K562 (cell line): ENCODE measurements around the gene ZFAND3. TPM values are rescaled to one million over a fixed set of nuclear protein-coding genes. Genes with fewer than 3 reads are reported as not detected.

Experiments used
- ATAC-seq: fragments of 200-7000 bp; cut with Tn5 transposase; 3 replicates; pipeline ENCODE4 v1.9.1; 2020; ENCODE audit warnings: moderate library complexity
- BruUV-seq: library from RNA; stranded (reverse); fragments of 400-500 nt; replicated peaks from 2 replicates; lab custom pipeline; 2021; lab: Mats Ljungman, UMichigan
- CTCF ChIA-PET: fragments of 300-600 bp; formaldehyde crosslinking; extraction: SDS; loops from one replicate; lab custom pipeline; 2021; ENCODE audit warnings: low intra/inter-chr PET ratio; lab: Yijun Ruan, JAX
- POLR2A ChIA-PET: fragments of 300-600, 350-650 bp; sonication (Branson Sonifier 250); formaldehyde crosslinking; extraction: SDS; loops from one replicate; lab custom pipeline; 2021; ENCODE audit warnings: antibody characterized with exemption, inconsistent platforms; lab: Yijun Ruan, JAX
- DNase-seq, 4 experiments: peaks; one replicate each; pipeline versions ENCODE4 v3.0.0 to v3.0.0-alpha.2; 2011 to 2018; ENCODE audit warnings: low spot score in 3 of 4, mixed read lengths in 3 of 4; ENCODE audit errors: extremely low read depth in 1 of 4
- FAIRE-seq: peaks from 2 replicates; lab custom pipeline; 2011; peaks lifted over from hg19 to GRCh38; lab: Jason Lieb, UNC
- H2AFZ ChIP-seq: 2 replicates; pipeline ENCODE4 v1.6.0; 2011; ENCODE audit warnings: low read depth, low read length, control low read depth, inconsistent platforms
- H3K27ac ChIP-seq: fragments of 200-600 bp; 3 replicates; pipeline ENCODE4 v1.8.0; 2011; ENCODE audit warnings: low read depth, mild to moderate bottlenecking, control low read depth, inconsistent platforms, low read length, moderate library complexity, mixed read lengths; ENCODE audit errors: extremely low read depth
- H3K27me3 ChIP-seq, 2 experiments: fragments of 300-600 bp in 1 of 2; 2 replicates in 1 of 2; 3 replicates in 1 of 2; pipeline versions ENCODE4 v1.6.0 to v1.8.0; 2011; ENCODE audit warnings: inconsistent platforms in 2 of 2, low read length in 2 of 2, mild to moderate bottlenecking in 1 of 2, mixed read lengths in 1 of 2, moderate library complexity in 1 of 2; ENCODE audit not compliant: control insufficient read depth in 2 of 2, insufficient read depth in 2 of 2
- H3K36me3 ChIP-seq: fragments of 300-600 bp; 3 replicates; pipeline ENCODE4 v1.8.0; 2011; ENCODE audit warnings: mild to moderate bottlenecking, low read length, inconsistent platforms; ENCODE audit not compliant: control insufficient read depth, insufficient read depth
- H3K4me1 ChIP-seq, 2 experiments: fragments of 200-600 bp in 1 of 2; replicated peaks in 1 of 2; 2 replicates in 1 of 2; 3 replicates in 1 of 2; pipeline versions ENCODE4 v1.5.1 to v1.8.0; 2011; ENCODE audit warnings: inconsistent platforms in 2 of 2, low read length in 2 of 2, mild to moderate bottlenecking in 1 of 2, mixed read lengths in 1 of 2, moderate library complexity in 1 of 2; ENCODE audit not compliant: control insufficient read depth in 2 of 2, insufficient read depth in 2 of 2
- H3K4me2 ChIP-seq: 2 replicates; pipeline ENCODE4 v1.6.1; 2011; ENCODE audit warnings: low read length, control low read depth, inconsistent platforms, mixed read lengths; ENCODE audit not compliant: insufficient read depth
- H3K4me3 ChIP-seq: fragments of 200-600 bp; sonication (generic), shearing (Covaris generic); 2 replicates; pipeline ENCODE4 v1.5.1; 2016; ENCODE audit warnings: control low read depth, inconsistent platforms
- H3K79me2 ChIP-seq: fragments of 200-600 bp; 3 replicates; pipeline ENCODE4 v1.8.0; 2011; ENCODE audit warnings: low read length, inconsistent platforms; ENCODE audit not compliant: control insufficient read depth, insufficient read depth
- H3K9ac ChIP-seq, 2 experiments: 2 replicates each; pipeline versions ENCODE4 v1.6.0 to v1.6.1; 2011; ENCODE audit warnings: low read depth in 2 of 2, low read length in 2 of 2, control low read depth in 1 of 2, inconsistent platforms in 1 of 2, mild to moderate bottlenecking in 1 of 2, mixed read lengths in 1 of 2; ENCODE audit not compliant: insufficient read depth in 1 of 2
- H3K9me1 ChIP-seq: one replicate; pipeline ENCODE4 v1.6.0; 2011; ENCODE audit warnings: inconsistent platforms, mild to moderate bottlenecking, low read length, moderate library complexity; ENCODE audit not compliant: control insufficient read depth, insufficient read depth
- H3K9me3 ChIP-seq: replicated peaks from 2 replicates; pipeline ENCODE4 v1.5.1; 2011; ENCODE audit warnings: low read depth, low read length, inconsistent platforms; ENCODE audit not compliant: control insufficient read depth, insufficient read depth
- H4K20me1 ChIP-seq: replicated peaks from 2 replicates; pipeline ENCODE4 v1.6.1; 2011; ENCODE audit warnings: low read length, inconsistent platforms, mixed read lengths; ENCODE audit not compliant: control insufficient read depth, insufficient read depth
- CEBPG ChIP-seq, 3 experiments: fragments of 200-800 bp in 1 of 3; sonication (Bioruptor generic) in 1 of 3; sonication (generic) in 1 of 3; formaldehyde crosslinking in 1 of 3; IDR thresholded peaks in 2 of 3; conservative IDR thresholded peaks in 1 of 3; 2 replicates each; pipeline versions ENCODE4 v1.6.1 to v1.8.0; 2016 to 2022; ENCODE audit warnings: missing compliant biosample characterization in 2 of 3, missing genetic modification characterization in 2 of 3, mild to moderate bottlenecking in 1 of 3, missing genetic modification reagents in 1 of 3
- CLOCK ChIP-seq: fragments of 250-450 bp; sonication (Bioruptor Pico); IDR thresholded peaks from 2 replicates; pipeline ENCODE4 v1.4.0; 2020; ENCODE audit warnings: mild to moderate bottlenecking, moderate library complexity, borderline replicate concordance
- COPS2 ChIP-seq: fragments of 450-650 bp; conservative IDR thresholded peaks from 2 replicates; pipeline ENCODE4 v1.6.1; 2016; ENCODE audit warnings: mild to moderate bottlenecking, moderate library complexity
- NFIX ChIP-seq: fragments of 250-450 bp; sonication (Bioruptor Pico); IDR thresholded peaks from 2 replicates; pipeline ENCODE4 v1.4.0; 2020; ENCODE audit warnings: low read depth, mild to moderate bottlenecking, moderate library complexity
- NFRKB ChIP-seq: fragments of 450-650 bp; IDR thresholded peaks from 2 replicates; pipeline ENCODE4 v1.6.1; 2016; ENCODE audit warnings: low read depth
- NRF1 ChIP-seq, 2 experiments: fragments of 450-650 bp; IDR thresholded peaks in 1 of 2; conservative IDR thresholded peaks in 1 of 2; 2 replicates each; pipeline ENCODE4 v1.6.1; 2014; ENCODE audit warnings: mild to moderate bottlenecking in 2 of 2
- POU5F1 ChIP-seq: fragments of 150-350 bp; IDR thresholded peaks from 2 replicates; pipeline ENCODE4 v1.6.1; 2014; ENCODE audit warnings: borderline replicate concordance, low read length, low read depth, mild to moderate bottlenecking; ENCODE audit not compliant: partially characterized antibody
- TGIF2 ChIP-seq: sonication (generic); formaldehyde crosslinking; IDR thresholded peaks from 2 replicates; pipeline ENCODE4 v1.8.1; 2022; ENCODE audit warnings: mild to moderate bottlenecking, missing genetic modification reagents, moderate library complexity
- ZNF253 ChIP-seq: fragments of 250-450 bp; sonication (Bioruptor Pico); conservative IDR thresholded peaks from 2 replicates; pipeline ENCODE4 v1.6.1; 2021; ENCODE audit warnings: mild to moderate bottlenecking
- ZNF583 ChIP-seq: fragments of 250-450 bp; sonication (Bioruptor Pico); IDR thresholded peaks from 2 replicates; pipeline ENCODE4 v1.4.0; 2020
- WGBS: fragments of 100-300 bp; shearing (Covaris generic); methylation state at CpG from one replicate; pipeline ENCODE4 v1.1.6; 2016; ENCODE audit warnings: low coverage, mixed read lengths; ENCODE audit not compliant: insufficient coverage; ENCODE audit errors: missing lambda C conversion rate; 5-methylcytosine and 5-hydroxymethylcytosine counted together
- in situ Hi-C: fragments of 300-500 bp; cut with MboI; formaldehyde crosslinking; loops from 4 replicates; pipeline ENCODE4 v1.15.0; 2018; ENCODE audit warnings: inconsistent platforms, mixed read lengths
- intact Hi-C: fragments of 100-400 bp; cut with micrococcal nuclease; formaldehyde crosslinking; loops from 2 replicates; pipeline ENCODE4 v1.14.2; 2022
- polyA plus RNA-seq, 8 experiments: library from polyadenylated mRNA; depleted of rRNA in 4 of 8; stranded (reverse) in 5 of 8; unstranded in 3 of 8; fragments of >200 nt; fragmentation: Nextera tagmentation in 2 of 8; fragmentation: Illumina TruSeq in 1 of 8; extraction: Ambion mirVana in 2 of 8; extraction: Trizol in 1 of 8; gene quantifications; 2 replicates each; pipeline versions ENCODE4 v1.2.1 to v1.2.3, GENCODE V29; 2011 to 2014; ENCODE audit warnings: inconsistent platforms in 1 of 8, missing spikeins in 1 of 8
- total RNA-seq, 7 experiments: library from RNA; depleted of rRNA in 6 of 7; stranded (reverse); fragments of >200 nt in 6 of 7; fragmentation: Illumina TruSeq in 2 of 7; extraction: Trizol in 2 of 7; gene quantifications; 2 replicates each; pipeline versions ENCODE4 v1.2.1 to v1.2.3, GENCODE V29; 2011 to 2021; ENCODE audit warnings: low replicate concordance in 1 of 7
- TF ChIP-seq, protein P1 (sequence below): fragments of 250-450 bp; sonication (Bioruptor Pico); IDR thresholded peaks from 2 replicates; pipeline ENCODE4 v1.4.0; 2020
- TF ChIP-seq, protein P2 (sequence below), 3 experiments: IDR thresholded peaks in 2 of 3; conservative IDR thresholded peaks in 1 of 3; 2 replicates each; pipeline ENCODE4 v1.5.1; 2011 to 2012; ENCODE audit warnings: low read length in 3 of 3, mild to moderate bottlenecking in 3 of 3, control low read depth in 2 of 3, improper control_type of control experiment in 1 of 3, inconsistent platforms in 1 of 3, low read depth in 1 of 3, mixed read lengths in 1 of 3, moderate library complexity in 1 of 3; ENCODE audit not compliant: insufficient read depth in 2 of 3

Gene ZFAND3
- total and polyA plus RNA-seq, 9 of the 15 experiments (the other 6 are each of a cell fraction or from before 2014, with no cell fraction given), result 0.81 to 26.6 (median 11.8) TPM

DNA sequence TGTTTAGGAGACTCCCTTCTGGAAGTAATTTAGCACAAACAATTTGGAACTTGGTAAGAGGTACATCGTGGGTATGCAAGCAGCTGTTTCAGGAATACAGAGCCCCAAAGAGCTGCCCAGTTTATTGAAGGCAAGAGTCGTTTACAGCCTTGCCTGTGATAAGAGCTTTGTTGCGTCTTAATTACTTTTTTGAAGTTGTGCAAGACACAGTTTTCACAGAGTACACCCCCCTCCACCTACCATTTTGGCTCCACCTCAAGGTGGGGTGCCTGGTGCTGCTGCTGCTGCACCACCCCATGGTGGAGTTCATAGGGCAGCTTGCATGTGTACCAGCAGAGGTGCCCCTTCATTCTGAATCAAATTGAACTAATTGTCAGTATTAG lies 296.1 kb downstream of the ZFAND3 start:
- Histone ChIP-seq H3K9me1 (no peaks in the 10 kb centered on the region), H4K20me1 (peaks cover 2% of the 10 kb centered on the region; the same call in 1 of the 2 replicates), H3K79me2 (no peaks in the 10 kb centered on the region), H3K36me3 (peaks cover 11% of the 10 kb centered on the region; the same call in 2 of the 3 replicates), H2AFZ (no peak overlapping the region), H3K9me3 (no peaks in the 10 kb centered on the region), H3K27ac (no peak overlapping the region), H3K9ac (no peak overlapping the region), H3K4me2 (no peak overlapping the region), H3K4me1 (no peaks in the 10 kb centered on the region), H3K27me3 (no peaks in the 10 kb centered on the region), H3K4me3 (no peak overlapping the region)
- FAIRE-seq (no peak), ATAC-seq (no peak), DNase-seq (no peak)
- POLR2A ChIA-PET, result interaction anchor here (1.0 to 2.3 kb wide), 3 partner anchors 8 to 45 kb away, joined by 3 to 9 read pairs (median 6); no protein-coding TSS in a partner anchor
- intact Hi-C loops (no loop called here), in situ Hi-C loops (no loop called here)
- CTCF ChIA-PET, result no interaction called here
- BruUV-seq, result no TSS peak
- WGBS, result 66% methylated on average over 3 of the region's 3 CpGs
- TF ChIP-seq COPS2 (no peak), ZNF583 (CRISPR knock-in tag) (no peak), CLOCK (CRISPR knock-in tag) (no peak), TGIF2 (CRISPR knock-in tag) (no peak), NRF1 (conservative IDR thresholded peaks at IDR 0.05 in 1 of 2, IDR thresholded peaks at IDR 0.05 in 1 of 2) (no peak), POU5F1 (no peak), NFIX (no peak), NFRKB (no peak), CEBPG (CRISPR knock-in tag; IDR thresholded peaks at IDR 0.05) (no peak), CEBPG (tag; conservative IDR thresholded peaks at IDR 0.05 in 1 of 2, IDR thresholded peaks at IDR 0.05 in 1 of 2) (no peak), ZNF253 (CRISPR knock-in tag) (no peak)
- TF ChIP-seq, protein P1, sequence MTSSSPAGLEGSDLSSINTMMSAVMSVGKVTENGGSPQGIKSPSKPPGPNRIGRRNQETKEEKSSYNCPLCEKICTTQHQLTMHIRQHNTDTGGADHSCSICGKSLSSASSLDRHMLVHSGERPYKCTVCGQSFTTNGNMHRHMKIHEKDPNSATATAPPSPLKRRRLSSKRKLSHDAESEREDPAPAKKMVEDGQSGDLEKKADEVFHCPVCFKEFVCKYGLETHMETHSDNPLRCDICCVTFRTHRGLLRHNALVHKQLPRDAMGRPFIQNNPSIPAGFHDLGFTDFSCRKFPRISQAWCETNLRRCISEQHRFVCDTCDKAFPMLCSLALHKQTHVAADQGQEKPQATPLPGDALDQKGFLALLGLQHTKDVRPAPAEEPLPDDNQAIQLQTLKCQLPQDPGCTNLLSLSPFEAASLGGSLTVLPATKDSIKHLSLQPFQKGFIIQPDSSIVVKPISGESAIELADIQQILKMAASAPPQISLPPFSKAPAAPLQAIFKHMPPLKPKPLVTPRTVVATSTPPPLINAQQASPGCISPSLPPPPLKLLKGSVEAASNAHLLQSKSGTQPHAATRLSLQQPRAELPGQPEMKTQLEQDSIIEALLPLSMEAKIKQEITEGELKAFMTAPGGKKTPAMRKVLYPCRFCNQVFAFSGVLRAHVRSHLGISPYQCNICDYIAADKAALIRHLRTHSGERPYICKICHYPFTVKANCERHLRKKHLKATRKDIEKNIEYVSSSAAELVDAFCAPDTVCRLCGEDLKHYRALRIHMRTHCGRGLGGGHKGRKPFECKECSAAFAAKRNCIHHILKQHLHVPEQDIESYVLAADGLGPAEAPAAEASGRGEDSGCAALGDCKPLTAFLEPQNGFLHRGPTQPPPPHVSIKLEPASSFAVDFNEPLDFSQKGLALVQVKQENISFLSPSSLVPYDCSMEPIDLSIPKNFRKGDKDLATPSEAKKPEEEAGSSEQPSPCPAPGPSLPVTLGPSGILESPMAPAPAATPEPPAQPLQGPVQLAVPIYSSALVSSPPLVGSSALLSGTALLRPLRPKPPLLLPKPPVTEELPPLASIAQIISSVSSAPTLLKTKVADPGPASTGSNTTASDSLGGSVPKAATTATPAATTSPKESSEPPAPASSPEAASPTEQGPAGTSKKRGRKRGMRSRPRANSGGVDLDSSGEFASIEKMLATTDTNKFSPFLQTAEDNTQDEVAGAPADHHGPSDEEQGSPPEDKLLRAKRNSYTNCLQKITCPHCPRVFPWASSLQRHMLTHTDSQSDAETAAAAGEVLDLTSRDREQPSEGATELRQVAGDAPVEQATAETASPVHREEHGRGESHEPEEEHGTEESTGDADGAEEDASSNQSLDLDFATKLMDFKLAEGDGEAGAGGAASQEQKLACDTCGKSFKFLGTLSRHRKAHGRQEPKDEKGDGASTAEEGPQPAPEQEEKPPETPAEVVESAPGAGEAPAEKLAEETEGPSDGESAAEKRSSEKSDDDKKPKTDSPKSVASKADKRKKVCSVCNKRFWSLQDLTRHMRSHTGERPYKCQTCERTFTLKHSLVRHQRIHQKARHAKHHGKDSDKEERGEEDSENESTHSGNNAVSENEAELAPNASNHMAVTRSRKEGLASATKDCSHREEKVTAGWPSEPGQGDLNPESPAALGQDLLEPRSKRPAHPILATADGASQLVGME (CRISPR knock-in tag), result no peak
- TF ChIP-seq, protein P2, sequence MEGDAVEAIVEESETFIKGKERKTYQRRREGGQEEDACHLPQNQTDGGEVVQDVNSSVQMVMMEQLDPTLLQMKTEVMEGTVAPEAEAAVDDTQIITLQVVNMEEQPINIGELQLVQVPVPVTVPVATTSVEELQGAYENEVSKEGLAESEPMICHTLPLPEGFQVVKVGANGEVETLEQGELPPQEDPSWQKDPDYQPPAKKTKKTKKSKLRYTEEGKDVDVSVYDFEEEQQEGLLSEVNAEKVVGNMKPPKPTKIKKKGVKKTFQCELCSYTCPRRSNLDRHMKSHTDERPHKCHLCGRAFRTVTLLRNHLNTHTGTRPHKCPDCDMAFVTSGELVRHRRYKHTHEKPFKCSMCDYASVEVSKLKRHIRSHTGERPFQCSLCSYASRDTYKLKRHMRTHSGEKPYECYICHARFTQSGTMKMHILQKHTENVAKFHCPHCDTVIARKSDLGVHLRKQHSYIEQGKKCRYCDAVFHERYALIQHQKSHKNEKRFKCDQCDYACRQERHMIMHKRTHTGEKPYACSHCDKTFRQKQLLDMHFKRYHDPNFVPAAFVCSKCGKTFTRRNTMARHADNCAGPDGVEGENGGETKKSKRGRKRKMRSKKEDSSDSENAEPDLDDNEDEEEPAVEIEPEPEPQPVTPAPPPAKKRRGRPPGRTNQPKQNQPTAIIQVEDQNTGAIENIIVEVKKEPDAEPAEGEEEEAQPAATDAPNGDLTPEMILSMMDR (IDR thresholded peaks at IDR 0.05 in 2 of 3, conservative IDR thresholded peaks at IDR 0.05 in 1 of 3; ENCODE audit: insufficient read depth in 2 of 3, low read depth in 1 of 3, low read length in 3 of 3), result no peak
